Activated CD4-positive, alpha-beta T cell treated with anti-CD3 and anti-CD28 coated beads, Interleukin-2, Interleukin-6, amounts not matched to agents 100 ng/mL and 50 ng/mL, durations not matched to agents 16 hours and 8 hours (primary cell): ENCODE measurements around the gene AKAP6.
"Not testable (repeated sequence)": the region's sequence is repeated elsewhere in the genome, so short reads cannot be mapped to it uniquely, and the experiment has no call there.

Experiments used
- DNase-seq: peaks from one replicate; pipeline ENCODE4 v3.0.0-alpha.2; 2020

Gene AKAP6

DNA sequence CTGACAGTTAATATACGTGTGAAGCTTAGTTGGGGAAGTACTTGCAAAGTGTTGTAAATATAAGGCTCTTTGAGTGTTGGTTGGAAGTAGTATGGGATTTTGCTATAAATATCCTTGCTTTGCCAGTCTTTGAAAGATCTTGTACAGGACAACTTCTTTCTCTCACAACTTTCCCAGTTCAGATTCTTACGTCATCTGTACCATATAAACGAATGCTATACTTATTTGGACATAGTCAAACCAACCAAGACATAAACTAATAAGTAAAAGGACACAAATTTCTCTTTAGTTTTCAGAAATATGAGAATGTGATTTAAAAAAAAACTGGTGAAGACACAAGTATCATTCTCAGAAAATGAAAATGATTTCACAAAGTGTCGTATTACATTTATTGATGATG, 456.5 kb downstream of the AKAP6 start:
- no peak for DNase-seq

DNA sequence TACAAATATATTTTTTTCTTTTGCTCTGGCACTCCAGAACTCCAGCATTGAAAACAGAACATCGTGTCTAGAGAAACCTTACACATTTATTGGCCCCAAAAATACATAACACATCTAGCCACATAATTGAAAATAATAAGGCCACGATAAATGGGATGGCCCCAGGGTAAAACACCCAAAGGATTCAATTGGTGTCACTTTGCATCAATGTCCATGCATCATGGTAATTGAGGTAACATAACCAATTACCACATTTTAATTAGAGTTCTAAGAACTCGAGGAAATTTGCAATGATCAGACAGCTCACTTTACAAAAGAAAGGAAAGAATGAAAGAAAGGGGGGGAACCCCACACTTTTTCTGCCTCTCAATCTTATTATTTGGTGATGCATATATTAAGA, 457.8 kb downstream of the AKAP6 start:
- DNase-seq = no peak

DNA sequence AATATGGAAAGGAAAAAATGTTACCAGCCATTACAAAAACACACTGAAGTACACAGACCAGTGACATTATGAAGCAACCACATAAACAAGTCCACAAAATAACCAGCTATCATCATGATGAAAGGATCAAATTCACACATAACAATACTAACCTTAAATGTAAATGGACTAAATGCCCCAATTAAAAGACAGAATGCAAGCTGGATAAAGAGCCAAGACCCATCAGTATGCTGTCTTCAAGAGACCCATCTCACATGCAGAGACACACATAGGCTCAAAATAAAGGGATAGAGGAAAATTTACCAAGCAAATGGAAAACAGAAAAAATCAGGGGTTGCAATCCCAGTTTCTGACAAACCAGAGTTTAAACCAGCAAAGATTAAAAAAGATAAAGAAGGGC, 463.9 kb downstream of the AKAP6 start:
- DNase-seq = not testable (repeated sequence)

DNA sequence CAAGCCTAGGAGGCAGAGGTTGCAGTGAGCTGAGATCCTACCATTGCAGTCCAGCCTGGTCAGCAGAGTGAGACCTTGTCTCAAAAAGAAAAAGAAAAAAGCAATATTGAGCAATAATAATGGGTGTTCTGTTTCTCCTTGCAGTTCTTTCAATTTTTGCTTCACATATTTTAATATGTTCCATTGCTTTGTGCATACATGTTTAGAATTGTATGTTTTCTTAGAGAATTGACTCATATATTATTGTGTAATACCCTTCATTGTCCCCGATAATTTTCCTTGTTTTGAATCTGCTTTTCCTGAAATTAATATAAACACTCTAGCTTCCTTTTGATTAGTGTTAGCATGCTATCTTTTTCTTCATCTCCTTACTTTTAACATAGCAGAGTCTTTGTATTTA, 471.2 kb downstream of the AKAP6 start:
- no peak for DNase-seq

DNA sequence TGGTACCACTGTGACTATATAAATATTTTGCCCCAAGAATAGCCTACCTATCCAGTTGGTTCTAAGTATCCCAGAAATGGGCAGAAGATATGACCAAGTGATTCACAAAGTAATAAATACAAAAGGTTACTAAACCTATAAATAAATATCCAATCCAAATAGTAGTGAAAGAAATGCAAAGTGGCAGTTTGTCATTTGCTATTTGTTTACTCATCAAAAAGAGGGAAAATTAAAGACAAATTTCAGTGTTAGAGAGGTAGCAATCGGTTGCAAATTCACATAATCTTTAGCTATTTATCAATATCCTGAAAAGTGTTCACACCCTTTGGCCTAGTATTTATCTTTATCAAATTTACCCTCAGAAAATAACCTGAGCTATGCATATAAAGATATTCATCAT, 473.2 kb downstream of the AKAP6 start:
- no peak for DNase-seq

DNA sequence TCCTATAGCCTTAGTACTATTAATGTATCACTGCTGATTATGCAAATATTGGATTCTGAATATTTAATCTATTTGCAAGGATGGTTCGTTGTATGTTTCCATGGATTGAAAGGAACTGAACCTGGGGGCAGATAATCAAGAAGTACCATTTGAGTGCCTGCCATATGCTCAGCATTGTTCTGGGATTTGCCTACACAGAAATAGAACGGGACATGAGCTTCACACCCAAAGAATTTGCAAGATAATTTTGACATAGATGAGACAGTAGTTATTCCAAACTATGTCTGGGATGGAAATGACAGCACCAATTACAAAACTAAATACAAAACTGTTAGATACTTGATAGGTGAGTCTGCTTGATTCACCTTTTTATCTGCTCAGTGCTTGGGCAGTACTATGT, 476.9 kb downstream of the AKAP6 start:
- DNase-seq = no peak

DNA sequence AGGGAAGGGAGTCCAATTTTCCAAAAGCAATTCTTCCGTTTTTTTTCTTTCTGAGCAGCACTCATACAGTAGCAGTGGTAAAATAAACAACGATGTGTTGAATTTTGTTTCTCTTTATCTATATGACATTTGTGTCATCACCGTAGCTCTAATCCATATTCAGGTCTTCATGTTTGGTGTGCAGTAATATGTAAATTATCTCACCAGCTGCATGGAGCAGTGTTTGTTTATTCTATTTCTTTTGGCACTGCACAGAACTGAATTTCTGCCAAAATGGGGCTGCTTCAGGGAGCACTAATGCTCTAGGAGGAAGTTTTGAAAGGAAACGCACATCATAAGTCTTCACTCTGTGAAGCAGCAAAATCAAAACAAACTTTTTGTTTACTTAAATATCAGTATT, 479.5 kb downstream of the AKAP6 start:
- DNase-seq = no peak

DNA sequence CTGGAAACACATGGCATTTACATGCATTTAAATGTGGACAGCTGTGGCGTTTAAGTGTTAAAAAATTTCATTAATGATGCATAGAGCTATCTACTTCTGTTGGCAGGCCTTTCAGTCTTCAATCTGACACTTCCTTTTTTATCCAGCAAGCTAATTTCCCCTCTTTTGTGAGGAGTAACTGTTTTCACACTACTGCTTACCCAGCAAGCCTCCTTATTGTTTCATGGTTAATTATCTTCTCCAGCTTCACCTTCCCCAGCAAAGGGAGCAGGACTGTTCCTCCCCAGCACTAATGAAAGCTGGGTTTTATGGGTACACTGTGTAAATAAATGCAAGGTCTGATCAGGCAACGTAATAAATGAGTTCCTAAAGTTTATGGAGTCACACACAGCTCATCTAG, 480.2 kb downstream of the AKAP6 start:
- DNase-seq = no peak

DNA sequence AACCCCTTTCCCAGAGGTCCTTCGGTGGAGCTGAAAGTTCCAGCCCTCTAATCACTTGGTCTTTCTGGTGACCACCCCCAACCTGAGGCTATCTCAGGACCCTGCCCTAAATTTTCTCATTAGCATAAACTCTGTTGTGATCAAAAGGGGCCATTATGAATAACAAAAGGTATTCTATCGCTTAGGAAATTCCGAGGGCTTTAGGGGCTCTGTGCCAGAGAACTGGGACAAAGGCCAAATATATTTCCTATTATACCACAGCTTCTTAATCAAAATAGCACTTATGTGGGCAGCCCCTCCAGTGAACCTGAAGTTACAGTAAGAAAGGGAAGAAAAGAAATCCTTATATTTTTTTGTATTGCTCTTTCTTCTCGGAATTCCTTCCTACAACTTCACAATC, 484.3 kb downstream of the AKAP6 start:
- no peak for DNase-seq

DNA sequence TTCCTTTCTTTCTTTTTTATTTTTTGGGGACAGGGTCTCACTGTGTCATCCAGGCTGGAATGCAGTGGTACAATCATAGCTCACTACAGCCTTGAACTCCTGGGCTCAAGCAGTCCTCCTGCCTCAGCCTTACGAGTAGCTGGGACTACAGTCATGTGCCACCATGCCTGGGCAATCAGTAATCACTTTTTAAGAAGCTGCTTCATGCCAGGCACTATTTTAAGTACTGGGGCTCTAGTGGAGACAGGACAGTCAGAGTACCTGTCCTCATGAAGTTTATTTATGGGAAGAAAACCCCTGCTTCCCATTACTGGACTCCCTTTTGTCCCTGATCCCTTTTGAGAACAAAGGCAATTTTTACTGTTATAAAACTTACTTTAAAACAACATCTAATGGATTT, 485.6 kb downstream of the AKAP6 start:
- no peak for DNase-seq

DNA sequence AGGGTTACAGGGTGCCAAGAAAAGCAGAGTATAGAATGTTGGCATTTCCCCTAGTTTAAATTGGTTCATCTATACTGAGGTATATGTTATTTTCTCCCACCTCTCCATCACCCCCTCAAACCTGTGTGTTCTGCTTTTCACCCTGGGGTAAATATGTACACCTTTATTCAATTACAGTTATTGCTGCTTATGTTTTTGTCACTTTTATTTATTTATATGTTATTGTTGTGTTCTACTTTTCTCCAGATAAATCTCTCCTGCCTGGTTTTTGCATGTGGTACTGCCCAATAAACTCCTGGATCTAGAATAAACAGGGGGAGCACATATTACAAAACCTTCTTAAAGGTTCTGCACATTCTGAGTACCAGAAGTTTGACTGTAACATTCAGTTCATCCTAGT, 487.5 kb downstream of the AKAP6 start:
- DNase-seq = no peak

DNA sequence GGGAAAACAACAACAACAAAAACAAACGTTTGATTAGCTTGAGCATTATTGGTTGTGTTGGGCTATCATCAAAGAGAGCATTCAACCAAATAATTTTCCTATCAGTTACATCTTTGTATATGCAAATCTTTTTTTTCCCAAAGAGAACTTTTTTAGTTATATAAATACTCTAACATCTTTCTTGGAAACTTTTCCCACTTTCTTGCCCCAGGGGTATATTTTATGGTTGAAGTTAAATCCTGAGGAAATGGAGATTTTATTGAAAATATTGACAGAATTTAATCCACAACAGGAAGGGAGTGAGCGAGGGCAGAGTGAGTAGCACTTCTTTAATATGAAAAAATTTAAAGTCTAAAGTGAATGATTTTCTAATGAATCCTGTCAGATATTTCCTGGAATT, 488.7 kb downstream of the AKAP6 start:
- DNase-seq = no peak

DNA sequence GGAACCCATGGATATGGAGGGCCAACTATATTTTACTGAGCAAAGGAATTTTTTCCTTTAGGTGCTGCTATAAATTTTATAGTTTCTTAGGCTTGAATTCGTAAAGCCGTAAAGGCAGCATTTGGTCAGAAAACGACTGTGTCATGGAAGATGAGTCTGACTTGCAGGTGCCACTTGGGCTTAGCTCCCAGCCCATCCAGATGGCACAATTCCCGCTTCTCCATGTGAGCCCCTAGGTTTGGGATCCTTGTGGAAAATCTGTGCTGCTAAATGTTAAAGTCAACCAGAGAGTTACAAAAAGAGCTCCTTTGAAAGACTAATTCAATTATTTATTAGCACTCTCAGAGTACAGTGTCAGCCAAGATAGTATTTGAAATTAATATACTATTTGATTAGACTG, 489.5 kb downstream of the AKAP6 start:
- DNase-seq = no peak

DNA sequence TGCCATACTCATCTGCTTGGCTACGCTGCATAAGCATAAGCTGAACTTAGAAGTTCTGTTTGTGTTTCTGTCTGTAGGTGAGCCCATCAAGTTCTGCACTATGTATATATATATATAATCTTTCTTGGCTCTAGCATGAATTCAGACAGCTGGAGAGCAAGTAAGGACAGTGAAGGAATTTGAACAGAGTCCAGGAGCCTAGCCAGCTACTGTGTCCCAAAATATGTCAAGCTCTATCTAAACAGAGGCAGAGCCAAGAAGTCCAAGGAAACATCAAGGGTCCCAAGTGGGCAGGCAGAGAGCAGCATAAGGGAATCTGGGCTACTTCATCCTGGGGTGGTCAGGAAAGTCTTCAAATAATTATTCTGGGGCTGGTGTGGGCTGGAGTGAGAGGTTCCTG, 491.1 kb downstream of the AKAP6 start:
- no peak for DNase-seq

DNA sequence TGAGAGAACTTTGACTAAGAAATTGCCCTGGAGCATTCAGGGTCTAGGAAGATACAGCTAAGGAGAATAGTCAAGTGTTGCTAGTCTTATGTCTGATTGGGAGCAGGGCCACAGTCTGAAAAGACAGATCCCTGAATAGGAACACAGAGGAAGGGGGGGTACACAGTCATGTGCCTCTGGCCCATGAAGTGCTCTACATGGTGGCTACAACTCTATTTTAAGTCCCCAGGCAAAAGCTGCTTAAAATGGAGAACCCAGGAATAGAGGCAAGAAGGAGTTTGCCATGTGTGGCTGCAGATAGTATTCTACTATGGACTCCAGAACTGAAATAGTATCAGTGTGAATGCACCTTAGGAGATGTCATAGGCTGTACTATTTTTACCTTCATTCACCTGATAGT, 491.6 kb downstream of the AKAP6 start:
- no peak for DNase-seq

DNA sequence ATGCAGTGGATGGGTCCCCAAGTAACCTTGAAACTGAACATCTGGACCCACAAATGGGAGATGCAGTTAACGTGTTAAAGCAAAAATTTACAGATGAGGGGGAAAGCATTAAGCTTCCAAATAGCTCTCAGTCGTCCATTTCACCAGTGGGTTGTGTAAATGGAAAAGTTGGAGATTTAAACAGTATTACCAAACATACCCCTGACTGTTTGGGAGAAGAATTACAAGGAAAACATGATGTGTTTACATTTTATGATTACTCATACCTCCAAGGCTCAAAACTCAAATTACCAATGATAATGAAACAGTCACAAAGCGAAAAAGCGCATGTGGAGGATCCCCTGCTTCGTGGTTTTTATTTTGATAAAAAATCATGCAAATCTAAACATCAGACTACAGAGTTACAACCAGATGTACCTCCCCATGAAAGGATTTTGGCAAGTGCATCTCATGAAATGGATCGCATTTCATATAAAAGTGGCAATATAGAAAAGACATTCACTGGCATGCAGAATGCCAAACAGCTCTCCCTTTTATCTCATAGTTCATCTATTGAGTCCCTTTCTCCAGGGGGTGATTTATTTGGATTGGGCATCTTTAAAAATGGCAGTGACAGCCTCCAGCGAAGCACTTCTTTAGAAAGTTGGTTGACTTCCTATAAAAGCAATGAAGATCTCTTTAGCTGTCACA, 493.0 kb downstream of the AKAP6 start:
- DNase-seq = no peak

DNA sequence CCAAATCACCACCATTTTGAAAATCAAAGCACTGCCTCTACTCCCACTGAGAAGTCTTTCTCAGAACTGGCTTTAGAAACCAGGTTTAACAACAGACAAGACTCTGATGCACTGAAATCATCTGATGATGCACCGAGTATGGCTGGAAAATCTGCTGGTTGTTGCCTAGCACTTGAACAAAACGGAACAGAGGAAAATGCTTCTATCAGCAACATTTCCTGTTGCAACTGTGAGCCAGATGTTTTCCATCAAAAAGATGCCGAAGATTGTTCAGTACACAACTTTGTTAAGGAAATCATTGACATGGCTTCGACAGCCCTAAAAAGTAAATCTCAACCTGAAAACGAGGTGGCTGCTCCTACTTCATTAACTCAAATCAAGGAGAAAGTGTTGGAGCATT, 494.6 kb downstream of the AKAP6 start:
- no peak for DNase-seq

DNA sequence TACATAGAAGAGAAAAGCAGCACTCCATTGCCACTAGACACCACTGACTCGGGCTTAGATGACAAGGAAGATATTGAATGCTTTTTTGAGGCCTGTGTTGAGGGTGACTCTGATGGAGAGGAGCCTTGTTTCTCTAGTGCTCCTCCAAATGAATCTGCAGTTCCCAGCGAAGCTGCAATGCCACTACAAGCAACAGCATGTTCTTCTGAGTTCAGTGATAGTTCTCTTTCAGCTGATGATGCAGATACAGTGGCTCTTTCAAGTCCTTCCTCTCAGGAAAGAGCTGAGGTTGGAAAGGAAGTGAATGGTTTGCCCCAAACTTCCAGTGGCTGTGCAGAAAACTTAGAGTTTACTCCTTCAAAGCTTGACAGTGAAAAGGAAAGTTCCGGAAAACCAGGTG, 495.1 kb downstream of the AKAP6 start:
- DNase-seq = no peak

DNA sequence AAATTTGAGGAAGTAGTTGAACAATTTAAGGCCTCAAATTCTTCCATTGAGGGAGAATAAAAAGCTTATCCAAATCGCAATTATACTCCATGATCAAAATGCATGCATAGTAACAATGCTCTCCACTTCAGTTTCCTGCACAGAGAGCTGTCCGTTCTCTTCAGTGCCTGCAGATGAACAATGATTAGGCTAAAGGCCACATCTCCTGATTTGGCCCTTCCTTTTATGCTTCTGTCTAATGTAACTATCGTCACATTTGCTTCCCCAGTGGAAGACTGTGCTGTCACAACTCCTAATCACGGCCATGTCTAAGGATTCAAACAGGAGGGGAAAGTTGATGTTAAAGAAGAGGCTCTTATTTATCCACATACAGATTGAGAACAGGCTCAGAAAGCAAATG, 496.0 kb downstream of the AKAP6 start:
- DNase-seq = no peak

DNA sequence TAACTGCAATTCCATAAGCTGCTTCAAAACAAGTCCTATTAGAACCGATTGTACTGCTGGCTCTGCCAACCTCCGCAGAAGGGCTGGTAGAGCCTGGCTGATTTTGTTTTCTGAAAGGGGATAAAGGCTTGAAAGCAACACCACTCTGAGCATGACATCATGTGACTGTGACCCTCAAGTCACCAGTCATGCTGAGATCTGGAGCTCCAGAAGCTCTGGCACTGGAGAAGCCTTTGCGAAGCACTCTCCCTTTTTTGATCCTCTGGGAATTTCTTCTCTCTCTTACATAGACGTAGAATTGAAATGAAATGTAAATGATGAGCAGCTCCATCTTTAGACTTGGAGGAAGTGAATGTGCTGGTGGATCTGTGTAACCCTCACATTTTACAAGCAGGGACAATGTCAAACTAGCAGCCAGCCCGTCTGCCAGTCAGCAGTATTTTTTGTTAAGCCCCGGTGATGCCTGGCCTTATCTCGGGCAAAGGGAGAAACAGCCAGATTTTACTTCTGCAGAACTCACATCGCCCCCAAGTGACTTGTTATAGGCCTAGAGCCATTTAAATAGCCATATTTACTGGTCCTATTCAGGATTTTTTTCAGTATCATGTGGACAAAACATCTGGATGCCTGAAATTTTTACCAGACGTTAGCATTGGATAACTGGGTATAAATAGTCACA, 497.4 kb downstream of the AKAP6 start:
- no peak for DNase-seq

DNA sequence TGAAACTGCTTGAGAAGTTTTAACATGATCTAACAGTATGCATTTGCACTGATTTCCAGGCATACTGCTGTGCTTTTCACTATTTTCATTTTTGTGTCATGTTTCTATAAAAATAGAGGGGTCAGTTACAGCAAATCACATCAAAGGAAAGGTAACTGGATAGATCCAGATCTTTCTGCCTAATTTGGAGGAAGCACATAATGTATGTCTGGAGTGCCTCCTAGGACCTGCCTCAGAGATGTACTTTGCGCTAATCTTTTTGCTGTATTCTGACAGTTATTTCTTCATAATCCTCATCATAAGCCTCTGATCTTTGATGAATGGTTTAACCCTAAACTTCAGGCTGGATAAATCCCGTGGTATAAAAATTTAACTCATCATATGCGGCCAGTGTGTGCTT, 498.4 kb downstream of the AKAP6 start:
- DNase-seq = no peak

DNA sequence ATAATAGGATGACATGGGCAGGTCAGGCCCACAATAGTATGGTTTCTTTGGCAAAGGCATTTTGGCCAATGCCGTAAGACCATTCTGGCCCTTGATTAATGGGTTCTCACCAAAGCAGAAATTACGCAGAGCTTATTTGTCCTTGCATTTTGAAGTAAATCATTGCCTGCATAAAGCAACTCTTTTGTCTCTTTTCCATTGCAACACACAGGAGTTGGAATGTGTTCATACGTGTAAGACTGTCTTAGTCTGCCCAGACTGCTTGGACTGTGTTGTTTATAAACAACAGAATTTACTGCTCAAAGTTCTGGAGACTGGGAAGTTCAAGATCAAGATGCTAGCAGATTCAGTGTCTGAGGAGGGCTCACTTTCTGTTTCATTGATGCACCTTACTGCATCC, 506.8 kb downstream of the AKAP6 start:
- DNase-seq = no peak

DNA sequence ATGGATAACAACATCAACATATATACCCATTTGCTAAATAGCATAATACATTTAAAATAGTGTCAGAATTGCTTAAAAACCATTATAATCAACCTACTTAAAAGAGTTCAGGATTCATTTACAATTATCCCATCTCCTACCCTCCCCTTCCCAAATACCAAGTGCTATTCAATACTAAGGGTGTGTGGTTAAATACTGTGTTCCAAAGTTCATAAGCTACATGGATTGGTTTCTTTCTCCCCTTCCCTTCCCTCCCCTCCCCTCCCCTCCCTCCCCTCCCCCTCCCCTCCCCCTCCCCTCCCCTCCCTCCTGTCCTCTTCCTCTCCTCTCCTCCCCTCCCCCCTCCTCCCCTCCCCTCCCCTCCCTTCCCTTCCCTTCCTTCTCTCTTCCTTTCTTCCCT, 512.6 kb downstream of the AKAP6 start:
- DNase-seq = no peak

DNA sequence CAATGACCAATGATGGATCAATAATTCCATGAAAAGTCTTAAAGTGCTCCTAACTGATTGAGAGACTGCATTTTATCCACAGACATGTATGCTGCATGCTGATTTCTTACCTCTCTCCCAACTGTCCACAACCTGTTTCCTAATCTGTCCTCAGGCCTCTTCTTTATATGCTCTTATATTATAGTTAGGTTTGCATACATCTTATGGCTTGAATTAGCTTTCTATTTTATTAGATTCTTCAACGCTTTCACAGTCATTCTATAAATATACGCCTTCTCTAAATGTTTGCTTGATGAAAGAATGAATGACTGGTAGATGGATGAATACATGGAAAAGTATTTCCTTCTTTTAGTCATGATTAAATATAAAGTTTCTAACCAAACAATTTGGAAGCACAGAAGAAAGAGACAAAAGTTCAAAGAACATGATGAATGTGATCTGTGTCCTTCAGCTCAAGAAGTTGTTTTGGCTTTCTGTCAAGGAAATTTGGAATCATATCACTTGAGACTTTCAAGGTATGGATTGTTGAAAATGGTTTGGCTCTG, 517.8 kb downstream of the AKAP6 start:
- no peak for DNase-seq

DNA sequence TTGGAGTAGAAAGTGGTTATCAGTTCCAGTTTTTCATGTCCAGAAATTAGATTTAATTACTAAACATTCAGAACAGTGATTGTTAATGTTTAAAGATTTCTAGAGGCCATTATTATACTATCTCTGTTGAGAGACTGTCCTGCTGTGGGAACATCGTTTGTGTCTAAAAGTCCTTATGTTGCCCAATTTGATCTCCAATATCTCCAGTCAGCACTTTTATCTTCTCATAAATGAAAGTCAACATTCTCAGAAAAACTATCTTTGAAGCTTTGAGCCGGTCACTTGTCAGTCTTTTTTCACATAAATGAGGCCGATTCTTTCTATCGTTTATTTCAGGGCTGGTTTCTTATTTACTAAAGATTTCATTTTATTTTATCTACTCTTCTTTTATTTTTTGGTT, 518.8 kb downstream of the AKAP6 start:
- no peak for DNase-seq
